ENCODE results near the gene LAD1. TPM values are rescaled to one million over a fixed set of nuclear protein-coding genes. Genes with fewer than 3 reads are reported as not detected.
A peak's percentile ranks its signal among the peaks of the same experiment; 100 is the strongest.

Gene LAD1
- total and polyA plus RNA-seq, 8 donors: 11.5 to 37.6 (median 12.0) TPM

DNA sequence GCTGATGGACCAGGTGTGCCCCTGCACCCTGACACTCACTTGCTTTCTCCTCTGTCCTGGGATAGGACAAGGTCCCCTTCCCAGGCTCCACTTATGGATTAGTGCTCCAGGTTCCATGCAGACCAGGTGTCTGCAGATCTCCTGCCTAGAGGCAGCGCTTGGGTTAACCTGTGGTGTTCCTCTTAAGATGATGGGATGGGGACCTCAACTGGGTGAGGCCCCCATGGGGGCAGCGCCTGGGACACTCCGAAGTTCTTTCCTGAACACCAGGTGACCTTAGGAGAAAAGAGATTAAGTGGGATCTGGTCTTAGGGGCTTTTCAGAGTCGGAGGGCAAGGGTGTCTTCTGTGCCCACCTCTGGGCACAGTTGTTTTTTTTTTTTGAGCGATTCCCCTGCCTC is 42.9 kb downstream of the LAD1 start:
- Histone ChIP-seq H3K27me3 (no peaks in the 10 kb centered on the region), H3K4me3 (no peak overlapping the region), H3K4me1 (no peaks in the 10 kb centered on the region), H3K27ac (no peak overlapping the region), H3K36me3 (no peaks in the 10 kb centered on the region), H3K9me3 (no peaks in the 10 kb centered on the region)
- DNase-seq (no peak), ATAC-seq (no peak)
- no peak for TF ChIP-seq CTCF (IDR thresholded peaks at IDR 0.05)
- intact Hi-C loops (cut with DNase I): loop anchor here in 1 of 2 donors (10.0 kb wide), 1 partner anchor 101 kb away; no protein-coding TSS in a partner anchor

DNA sequence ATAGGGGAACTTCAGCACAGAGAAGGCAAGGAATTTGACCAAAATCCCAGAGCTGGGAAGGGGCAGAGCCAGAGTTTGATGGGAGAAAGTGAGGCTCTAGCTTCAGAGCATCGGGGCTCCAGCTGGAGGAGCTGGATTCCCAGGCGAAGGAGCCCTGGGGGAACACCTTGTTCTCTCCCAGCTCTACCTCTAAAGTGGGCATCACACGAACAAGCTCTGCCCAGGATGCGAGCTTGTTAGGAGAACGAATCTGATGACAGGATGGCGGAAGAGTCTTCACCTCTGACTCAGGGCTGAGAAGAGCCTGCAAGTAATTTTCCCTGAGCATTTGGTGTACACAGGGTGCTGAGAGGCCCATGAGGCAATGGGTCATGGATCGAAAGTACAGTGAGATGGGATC is 43.7 kb downstream of the LAD1 start:
- Histone ChIP-seq H3K36me3 (no peaks in the 10 kb centered on the region), H3K27me3 (no peaks in the 10 kb centered on the region), H3K9me3 (no peaks in the 10 kb centered on the region), H3K4me1 (no peaks in the 10 kb centered on the region), H3K27ac (no peak overlapping the region), H3K4me3 (no peak overlapping the region)
- TF ChIP-seq CTCF (IDR thresholded peaks at IDR 0.05): no peak
- intact Hi-C loops (cut with DNase I): loop anchor here in 1 of 2 donors (10.0 kb wide), 1 partner anchor 101 kb away; no protein-coding TSS in a partner anchor
- DNase-seq (no peak), ATAC-seq (no peak)

GRCh38 chr1:201354901-201355295 is 44.2 kb downstream of the LAD1 start:
- Histone ChIP-seq H3K27ac (no peak overlapping the region), H3K4me1 (no peaks in the 10 kb centered on the region), H3K4me3 (no peak overlapping the region), H3K36me3 (no peaks in the 10 kb centered on the region), H3K27me3 (no peaks in the 10 kb centered on the region), H3K9me3 (no peaks in the 10 kb centered on the region)
- ATAC-seq (no peak), DNase-seq (no peak)
- no peak for TF ChIP-seq CTCF (IDR thresholded peaks at IDR 0.05)
- intact Hi-C loops (cut with DNase I): loop anchor here in 1 of 2 donors (10.0 kb wide), 1 partner anchor 100 kb away; no protein-coding TSS in a partner anchor

DNA sequence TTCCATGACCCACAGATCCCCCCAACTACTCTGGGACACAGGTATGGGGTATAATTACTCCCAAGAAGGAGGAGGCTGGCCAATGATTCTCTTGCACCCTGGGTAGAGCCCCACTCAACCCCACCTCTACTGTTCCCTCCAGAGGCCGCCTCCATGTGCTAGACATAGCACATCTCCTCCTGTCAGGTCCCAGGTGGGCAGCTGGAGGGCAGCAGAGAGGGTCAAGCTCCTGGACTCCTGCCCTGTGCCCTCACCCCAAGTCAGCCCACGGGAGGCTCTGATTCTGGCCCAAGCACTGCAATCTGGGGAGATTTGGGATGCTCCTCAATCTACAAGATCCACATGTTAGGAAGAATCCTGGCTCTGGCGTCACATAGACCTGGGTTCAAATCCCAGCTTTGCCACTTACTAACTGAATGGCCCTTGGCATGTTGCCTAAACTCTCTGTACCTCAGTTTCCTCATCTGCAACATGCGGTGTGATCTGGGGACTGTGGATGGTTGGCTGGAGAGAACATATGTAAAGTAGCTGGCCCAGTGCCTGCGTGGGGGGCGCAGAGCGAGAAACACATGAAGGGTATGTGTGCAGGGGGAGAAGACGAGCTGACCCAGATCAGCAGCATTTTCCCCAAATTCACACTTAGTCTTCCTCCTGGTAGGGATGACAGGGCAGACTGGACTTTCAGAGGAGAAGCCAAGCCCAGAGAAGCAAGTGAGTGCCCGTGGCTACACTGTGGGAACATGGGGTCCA is 44.8 kb downstream of the LAD1 start:
- no peak for TF ChIP-seq CTCF (IDR thresholded peaks at IDR 0.05)
- Histone ChIP-seq H3K9me3 (no peaks in the 10 kb centered on the region), H3K4me1 (no peaks in the 10 kb centered on the region), H3K27ac (no peak overlapping the region), H3K4me3 (no peak overlapping the region), H3K27me3 (no peaks in the 10 kb centered on the region), H3K36me3 (no peaks in the 10 kb centered on the region)
- DNase-seq: no peak
- intact Hi-C loops (cut with DNase I): loop anchor here in 1 of 2 donors (10.0 kb wide), 1 partner anchor 100 kb away; no protein-coding TSS in a partner anchor
- ATAC-seq: no peak

DNA sequence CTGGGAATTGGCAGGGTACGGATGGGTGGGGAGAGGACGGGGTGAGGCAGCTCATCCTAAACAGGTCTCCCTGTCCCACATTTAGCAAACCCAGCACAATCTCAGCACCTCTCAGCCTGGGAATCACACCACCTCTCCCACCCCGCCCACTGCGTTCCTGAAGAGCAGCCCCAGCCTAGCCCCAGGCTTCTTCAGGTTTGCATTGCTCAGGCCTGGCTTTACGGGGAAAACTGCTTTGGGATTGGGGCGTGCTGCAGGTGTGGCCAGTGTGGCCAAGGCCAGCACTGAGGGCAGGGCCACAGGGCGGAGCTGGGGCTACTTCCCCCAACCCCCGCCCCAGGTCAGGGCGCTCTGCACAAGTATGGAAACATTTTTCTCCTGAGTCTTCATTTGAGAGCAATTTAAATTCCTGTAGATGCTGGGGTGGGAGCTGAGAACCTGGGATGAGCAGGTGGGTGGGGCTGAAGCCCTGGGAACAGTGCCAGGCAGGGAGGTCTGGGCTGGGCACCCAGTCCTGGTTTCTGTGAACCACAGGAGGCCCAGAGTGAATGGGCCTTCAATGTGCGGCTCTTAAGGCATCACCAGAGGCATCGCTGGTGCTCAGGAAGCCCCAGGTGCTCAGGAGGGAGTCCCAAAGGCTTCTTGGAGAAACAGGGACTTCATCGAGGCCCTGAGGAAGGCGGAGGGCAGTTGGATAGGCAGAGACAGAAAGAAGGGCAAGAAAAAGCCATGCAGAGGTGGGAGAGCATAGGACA is 45.8 kb downstream of the LAD1 start:
- Histone ChIP-seq H3K4me3 (no peak overlapping the region), H3K9me3 (no peaks in the 10 kb centered on the region), H3K36me3 (no peaks in the 10 kb centered on the region), H3K27ac (no peak overlapping the region), H3K27me3 (peaks cover 0 to 1% of the 10 kb centered on the region in 2 donors), H3K4me1 (no peaks in the 10 kb centered on the region)
- no peak for TF ChIP-seq CTCF (IDR thresholded peaks at IDR 0.05)
- no peak for DNase-seq
- peak; percentile 23 for ATAC-seq
- intact Hi-C loops (cut with DNase I): loop anchor here in 1 of 2 donors (10.0 kb wide), 1 partner anchor 99 kb away; no protein-coding TSS in a partner anchor

Measured in left lung (tissue), 10 donors.